Muscle of back (tissue), 11 donors: Measurements from ENCODE around the gene PEX14. TPM values are rescaled to one million over a fixed set of nuclear protein-coding genes. Genes with fewer than 3 reads are reported as not detected.
"Not testable (repeated sequence)": the region's sequence is repeated elsewhere in the genome, so short reads cannot be mapped to it uniquely, and the experiment has no call there.

Experiments used
- DNase-seq, 3 donors: peaks; one replicate each; pipeline versions ENCODE4 v3.0.0 to v3.0.0-alpha.2; 2013
- polyA plus RNA-seq, 10 donors: library from polyadenylated mRNA; unstranded; fragments of 120-200 nt; gene quantifications; one replicate each; pipeline ENCODE4 v1.2.1, GENCODE V29; 2013; ENCODE audit not compliant: insufficient read length in 10 of 10

The PEX14 gene
- polyA plus RNA-seq, 10 donors, result 11.2 to 14.8 (median 13.6) TPM

- no peak for DNase-seq
These were observed 15.7 kb downstream of the PEX14 start for GRCh38 chr1:10490286-10490970.

- no peak for DNase-seq
These were observed 19.6 kb downstream of the PEX14 start for GRCh38 chr1:10494418-10494753.

- peak in 2 of 3 donors; percentile 71 to 81 for DNase-seq
These were observed 20.2 kb downstream of the PEX14 start for GRCh38 chr1:10494754-10495474.

- DNase-seq, result no peak
These were observed 20.7 kb downstream of the PEX14 start for GRCh38 chr1:10495475-10495817.

GRCh38 chr1:10495952-10496351 is 21.2 kb downstream of the PEX14 start:
- DNase-seq, result no peak

- no peak for DNase-seq
These were observed 22.4 kb downstream of the PEX14 start for GRCh38 chr1:10497109-10497508.

- DNase-seq, result no peak
These were observed 23.5 kb downstream of the PEX14 start for GRCh38 chr1:10498231-10498630.

- DNase-seq, result no peak
These were observed 27.5 kb downstream of the PEX14 start for GRCh38 chr1:10502206-10502605.

- DNase-seq, result no peak
These were observed 29.5 kb downstream of the PEX14 start for GRCh38 chr1:10504249-10504648.

GRCh38 chr1:10506046-10506676 is 31.4 kb downstream of the PEX14 start:
- not testable (repeated sequence) for DNase-seq

- no peak for DNase-seq
These were observed 31.9 kb downstream of the PEX14 start for GRCh38 chr1:10506677-10507047.

GRCh38 chr1:10507111-10507879 is 32.5 kb downstream of the PEX14 start:
- DNase-seq, result peak in 2 of 3 donors; percentile 31 to 64

GRCh38 chr1:10508511-10508951 is 33.8 kb downstream of the PEX14 start:
- peak in 1 of 3 donors; percentile 47 for DNase-seq

- no peak for DNase-seq
These were observed 35.2 kb downstream of the PEX14 start for GRCh38 chr1:10509809-10510509.

- peak in 1 of 3 donors; percentile 66 for DNase-seq
These were observed 36.1 kb downstream of the PEX14 start for GRCh38 chr1:10510520-10511493.

GRCh38 chr1:10511494-10511885 is 36.7 kb downstream of the PEX14 start:
- no peak for DNase-seq

- no peak for DNase-seq
These were observed 38.4 kb downstream of the PEX14 start for GRCh38 chr1:10513199-10513598.

- DNase-seq, result peak in 1 of 3 donors; percentile 31
These were observed 39.9 kb downstream of the PEX14 start for GRCh38 chr1:10514490-10515235.

GRCh38 chr1:10515301-10515975 is 40.7 kb downstream of the PEX14 start:
- no peak for DNase-seq
